OCI-LY7 (cell line): Measurements from ENCODE around the gene SURF1. TPM values are rescaled to one million over a fixed set of nuclear protein-coding genes. Genes with fewer than 3 reads are reported as not detected.

Experiments used
- BruUV-seq: library from RNA; stranded (reverse); fragments of 400-500 nt; replicated peaks from 2 replicates; lab custom pipeline; 2021; lab: Mats Ljungman, UMichigan
- CTCF ChIA-PET: fragments of 300-600 bp; sonication (Branson Sonifier 250); formaldehyde crosslinking; loops from one replicate; lab custom pipeline; 2022; ENCODE audit warnings: antibody characterized with exemption; ENCODE audit not compliant: unreplicated experiment; lab: Charles Lee
- POLR2A ChIA-PET: fragments of 300-600 bp; sonication (Branson Sonifier 250); formaldehyde crosslinking; loops from one replicate; lab custom pipeline; 2022; ENCODE audit warnings: antibody characterized with exemption; lab: Charles Lee
- DNase-seq: peaks from one replicate; pipeline ENCODE4 v3.0.0-alpha.2; 2015; ENCODE audit warnings: low spot score
- H2AFZ ChIP-seq: fragments of 200-600 bp; sonication (generic), shearing (Covaris generic); 2 replicates; pipeline ENCODE4 v1.6.1; 2014; ENCODE audit warnings: mild to moderate bottlenecking, antibody characterized with exemption, low read length, moderate library complexity
- H3K27ac ChIP-seq: fragments of 200-600 bp; sonication (generic); 2 replicates; pipeline ENCODE4 v1.5.1; 2014; ENCODE audit warnings: mixed run types, low read depth, mild to moderate bottlenecking, moderate library complexity, low read length, inconsistent platforms; ENCODE audit not compliant: poor library complexity, severe bottlenecking
- H3K36me3 ChIP-seq: fragments of 200-600 bp; sonication (generic); 2 replicates; pipeline ENCODE4 v1.6.1; 2014; ENCODE audit warnings: mild to moderate bottlenecking, antibody characterized with exemption, low read length, moderate library complexity, mixed read lengths; ENCODE audit not compliant: insufficient read depth
- H3K4me1 ChIP-seq: fragments of 200-600 bp; sonication (generic); 2 replicates; pipeline ENCODE4 v1.5.1; 2014; ENCODE audit warnings: mild to moderate bottlenecking, low read length; ENCODE audit not compliant: insufficient read depth, poor library complexity, severe bottlenecking
- H3K4me2 ChIP-seq: fragments of 200-600 bp; sonication (generic); 2 replicates; pipeline ENCODE4 v1.6.1; 2014; ENCODE audit warnings: mild to moderate bottlenecking, low read length
- H3K4me3 ChIP-seq: fragments of 200-600 bp; sonication (generic); 2 replicates; pipeline ENCODE4 v1.5.1; 2014; ENCODE audit warnings: mild to moderate bottlenecking, low read depth, low read length; ENCODE audit not compliant: poor library complexity, severe bottlenecking
- H3K79me2 ChIP-seq: fragments of 200-600 bp; sonication (generic); 2 replicates; pipeline ENCODE4 v1.6.1; 2016; ENCODE audit warnings: low read depth, mild to moderate bottlenecking, low read length, moderate library complexity, mixed read lengths; ENCODE audit not compliant: insufficient read depth
- H3K9me2 ChIP-seq: fragments of 200-600 bp; sonication (generic); 2 replicates; pipeline ENCODE4 v1.6.1; 2016; ENCODE audit warnings: mild to moderate bottlenecking, low read length, mixed read lengths; ENCODE audit not compliant: insufficient read depth
- H3K9me3 ChIP-seq: fragments of 200-600 bp; sonication (generic); 2 replicates; pipeline ENCODE4 v1.6.1; 2014; ENCODE audit warnings: mild to moderate bottlenecking, mixed run types, low read length, mixed read lengths
- H4K20me1 ChIP-seq: fragments of 200-600 bp; sonication (generic); 2 replicates; pipeline ENCODE4 v1.6.1; 2014; ENCODE audit warnings: mild to moderate bottlenecking, antibody characterized with exemption, low read length, moderate library complexity, mixed read lengths; ENCODE audit not compliant: insufficient read depth
- CTCF ChIP-seq: fragments of 200-600 bp; sonication (generic); conservative IDR thresholded peaks from 2 replicates; pipeline ENCODE4 v1.5.1; 2014; ENCODE audit warnings: mild to moderate bottlenecking, antibody characterized with exemption, low read length, moderate library complexity, mixed read lengths
- EZH2phosphoT487 ChIP-seq: fragments of 200-600 bp; sonication (generic); IDR thresholded peaks from 2 replicates; pipeline ENCODE4 v1.6.1; 2018; ENCODE audit warnings: low read depth, borderline replicate concordance, mild to moderate bottlenecking, mixed run types, antibody characterized with exemption, low read length, moderate library complexity, mixed read lengths
- intact Hi-C: fragments of 100-400 bp; cut with micrococcal nuclease; formaldehyde crosslinking; loops from one replicate; pipeline ENCODE4 v1.10.0; 2022; ENCODE audit not compliant: unreplicated experiment
- total RNA-seq, 2 experiments: library from RNA; depleted of rRNA in 1 of 2; stranded (reverse); fragments of >200 nt in 1 of 2; shearing (Covaris generic) in 1 of 2; gene quantifications; 2 replicates each; pipeline ENCODE4 v1.2.3, GENCODE V29; 2014 to 2022

SURF1 gene
- total RNA-seq, 2 experiments from 2014 or later = 22.9 to 38.9 TPM

GRCh38 chr9:133331641-133332380 lies 24.5 kb downstream of the SURF1 start:
- H3K27ac ChIP-seq = no peak overlapping the region
- H3K4me3 ChIP-seq = no peak overlapping the region
- intact Hi-C loops = no loop called here
- no peak overlapping the region for H2AFZ ChIP-seq
- CTCF ChIA-PET = no interaction called here
- H3K9me3 ChIP-seq = no peaks in the 10 kb centered on the region
- H3K36me3 ChIP-seq = peaks cover 67% of the 10 kb centered on the region
- no peak for DNase-seq
- no TSS peak for BruUV-seq
- no peaks in the 10 kb centered on the region for H3K9me2 ChIP-seq
- peaks cover 11% of the 10 kb centered on the region; the same call in 1 of the 2 replicates for H4K20me1 ChIP-seq
- POLR2A ChIA-PET = no interaction called here
- no peak overlapping the region for H3K4me2 ChIP-seq
- H3K79me2 ChIP-seq = peaks cover 17% of the 10 kb centered on the region
- TF ChIP-seq EZH2phosphoT487 (no peak), CTCF (no peak)
- peaks cover 21% of the 10 kb centered on the region for H3K4me1 ChIP-seq

- peaks cover 11% of the 10 kb centered on the region; the same call in 1 of the 2 replicates for H4K20me1 ChIP-seq
- H3K9me3 ChIP-seq = no peaks in the 10 kb centered on the region
- no peak overlapping the region for H2AFZ ChIP-seq
- no peaks in the 10 kb centered on the region for H3K9me2 ChIP-seq
- H3K27ac ChIP-seq = no peak overlapping the region
- intact Hi-C loops = no loop called here
- peaks cover 15% of the 10 kb centered on the region for H3K4me1 ChIP-seq
- no peak overlapping the region for H3K4me2 ChIP-seq
- POLR2A ChIA-PET = no interaction called here
- no TSS peak for BruUV-seq
- H3K36me3 ChIP-seq = peaks cover 63% of the 10 kb centered on the region
- TF ChIP-seq CTCF (no peak), EZH2phosphoT487 (no peak)
- CTCF ChIA-PET = no interaction called here
- no peak for DNase-seq
- no peak overlapping the region for H3K4me3 ChIP-seq
- peaks cover 17% of the 10 kb centered on the region for H3K79me2 ChIP-seq
Measured at GRCh38 chr9:133331221-133331620, 25.1 kb downstream of the SURF1 start.
